Stimulated activated CD8-positive, alpha-beta memory T cell treated with anti-CD3 and anti-CD28 coated beads, Interleukin-7, amount 100 ng/mL, for 4 hours (primary cell): Measurements from ENCODE around the gene CTPS2.

Source experiments
- DNase-seq, 2 donors: peaks; one replicate each; pipeline ENCODE4 v3.0.0-alpha.2; 2020; ENCODE audit warnings: low read depth in 2 of 2

CTPS2 gene

DNA sequence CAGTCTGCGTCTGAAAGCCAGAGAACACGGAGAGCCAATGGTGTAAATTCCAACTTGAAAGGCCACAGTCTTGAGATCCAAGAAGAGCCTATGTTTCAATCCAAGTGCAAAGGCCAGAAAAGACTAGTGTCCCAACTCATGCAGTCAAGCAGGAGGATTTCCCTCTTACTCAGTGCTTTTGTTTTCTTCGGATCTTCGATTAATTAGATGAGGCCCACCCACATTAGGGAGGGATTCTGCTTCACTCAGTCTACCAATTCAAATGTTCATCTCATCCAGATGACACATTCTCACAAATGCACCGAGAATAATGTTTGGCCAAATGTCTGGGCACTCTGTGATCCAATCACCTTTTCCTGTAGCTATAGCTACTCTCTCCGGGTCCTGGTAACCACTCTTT is 154.0 kb downstream of the CTPS2 start:
- DNase-seq: no peak

- DNase-seq: no peak
These were observed 159.9 kb downstream of the CTPS2 start for GRCh38 chrX:16552546-16552945.

DNA sequence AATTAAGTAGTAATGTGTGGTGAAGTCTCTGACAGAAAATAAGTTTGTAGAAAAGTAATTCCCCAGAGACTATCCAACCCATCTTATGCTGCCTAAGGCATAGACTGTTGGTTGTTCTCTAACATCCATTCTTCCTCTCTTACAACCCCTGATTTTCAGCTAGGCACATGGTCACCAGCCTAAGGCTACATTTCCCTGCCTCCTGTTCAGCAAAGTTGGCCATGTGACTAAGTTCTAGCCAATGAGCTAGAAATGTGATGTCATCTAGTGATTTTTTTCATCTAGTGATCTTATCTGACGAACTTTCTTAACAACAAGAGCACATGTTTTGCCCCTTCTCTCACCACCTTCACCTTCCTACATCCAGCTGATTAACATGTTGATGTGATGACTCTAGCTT is 164.8 kb downstream of the CTPS2 start:
- DNase-seq: no peak

DNA sequence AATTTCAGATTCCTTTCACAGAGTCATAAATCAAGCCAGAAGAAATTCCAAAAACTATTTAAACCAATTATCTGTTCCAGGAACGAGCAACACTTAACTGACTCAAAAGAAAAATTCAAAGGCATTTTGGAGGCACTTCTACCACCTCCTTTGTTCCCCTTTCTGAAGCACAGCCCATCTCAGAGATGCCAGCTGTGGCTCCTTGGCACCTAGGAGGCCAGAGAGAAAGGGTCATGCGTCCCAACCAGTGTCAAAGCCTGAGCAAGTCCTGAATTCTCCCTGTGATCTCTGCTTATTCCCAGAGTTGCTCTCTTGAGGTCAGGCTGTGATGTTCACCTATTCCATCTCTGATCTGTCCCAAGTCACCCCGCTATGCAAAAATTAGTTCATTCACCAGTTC is 167.5 kb downstream of the CTPS2 start:
- no peak for DNase-seq
